ENCODE results near the gene MTR.

Gene MTR

GRCh38 chr1:236773919-236774318, 21.2 kb upstream of the MTR start:
- Histone ChIP-seq H2AFZ (ENCODE audit: low read depth, low read length) (no peak overlapping the region), H3K36me3 (ENCODE audit: control insufficient read depth in 1 of 2, insufficient read depth in 2 of 2, low read depth in 1 of 2, low read length in 2 of 2) (no peaks in the 10 kb centered on the region), H3K4me1 (ENCODE audit: control insufficient read depth, insufficient read depth, low read depth, low read length) (no peaks in the 10 kb centered on the region), H3K4me3 (ENCODE audit: insufficient read depth in 1 of 2, low read depth in 1 of 2, low read length in 2 of 2) (no peak overlapping the region), H3K9me3 (ENCODE audit: control insufficient read depth, low read length) (peaks cover 5% of the 10 kb centered on the region), H4K91ac (ENCODE audit: low read length) (no peak overlapping the region), H3K27ac (ENCODE audit: low read length, poor library complexity, severe bottlenecking) (no peak overlapping the region), H3K4ac (ENCODE audit: low read depth in 1 of 2, low read length in 2 of 2) (no peak overlapping the region), H3K79me1 (replicated peaks; ENCODE audit: low read length, poor library complexity, severe bottlenecking) (no peaks in the 10 kb centered on the region), H3K4me2 (ENCODE audit: low read length, poor library complexity, severe bottlenecking) (no peak overlapping the region), H2BK15ac (ENCODE audit: low read depth, poor library complexity, severe bottlenecking) (no peak overlapping the region), H2AK5ac (ENCODE audit: low read length, severe bottlenecking) (no peak overlapping the region), H4K8ac (ENCODE audit: low read length) (no peak overlapping the region), H3K18ac (ENCODE audit: low read depth in 1 of 2, low read length in 2 of 2) (no peak overlapping the region), H3K27me3 (ENCODE audit: control insufficient read depth in 1 of 2, insufficient read depth in 1 of 2, low read length in 2 of 2) (peaks cover 0 to 2% of the 10 kb centered on the region in 2 experiments), H2BK12ac (ENCODE audit: low read length in 2 of 2) (no peak overlapping the region), H2BK5ac (ENCODE audit: low read depth, low read length, poor library complexity, severe bottlenecking) (no peak overlapping the region), H3K23ac (ENCODE audit: low read length in 2 of 2) (no peak overlapping the region), H3K14ac (ENCODE audit: low read length in 2 of 2) (no peak overlapping the region), H2BK120ac (ENCODE audit: low read depth, low read length) (no peak overlapping the region), H3K9ac (ENCODE audit: low read length) (no peak overlapping the region)
- 86% methylated on average over 2 of the region's 3 CpGs for WGBS
- no peak for DNase-seq

GRCh38 chr1:236774926-236775325, 20.2 kb upstream of the MTR start:
- no peak overlapping the region for H3K18ac ChIP-seq (ENCODE audit: low read depth in 1 of 2, low read length in 2 of 2)
- no peak overlapping the region for H2BK120ac ChIP-seq (ENCODE audit: low read depth, low read length)
- no peak overlapping the region for H2BK12ac ChIP-seq (ENCODE audit: low read length in 2 of 2)
- H3K27me3 ChIP-seq (ENCODE audit: control insufficient read depth in 1 of 2, insufficient read depth in 1 of 2, low read length in 2 of 2) = no peaks in the 10 kb centered on the region
- no peak overlapping the region for H3K23ac ChIP-seq (ENCODE audit: low read length in 2 of 2)
- no peak overlapping the region for H3K14ac ChIP-seq (ENCODE audit: low read length in 2 of 2)
- no peak overlapping the region for H3K9ac ChIP-seq (ENCODE audit: low read length)
- no peak overlapping the region for H3K4ac ChIP-seq (ENCODE audit: low read depth in 1 of 2, low read length in 2 of 2)
- H2BK5ac ChIP-seq (ENCODE audit: low read depth, low read length, poor library complexity, severe bottlenecking) = no peak overlapping the region
- no peak overlapping the region for H2AK5ac ChIP-seq (ENCODE audit: low read length, severe bottlenecking)
- H4K91ac ChIP-seq (ENCODE audit: low read length) = no peak overlapping the region
- no peak overlapping the region for H2BK15ac ChIP-seq (ENCODE audit: low read depth, poor library complexity, severe bottlenecking)
- no peak overlapping the region for H3K4me3 ChIP-seq (ENCODE audit: insufficient read depth in 1 of 2, low read depth in 1 of 2, low read length in 2 of 2)
- no peaks in the 10 kb centered on the region for H3K4me1 ChIP-seq (ENCODE audit: control insufficient read depth, insufficient read depth, low read depth, low read length)
- no peak overlapping the region for H3K4me2 ChIP-seq (ENCODE audit: low read length, poor library complexity, severe bottlenecking)
- 50% methylated on average over 3 of the region's 3 CpGs for WGBS
- peak; percentile 22 for DNase-seq
- no peaks in the 10 kb centered on the region for H3K36me3 ChIP-seq (ENCODE audit: control insufficient read depth in 1 of 2, insufficient read depth in 2 of 2, low read depth in 1 of 2, low read length in 2 of 2)
- no peak overlapping the region for H2AFZ ChIP-seq (ENCODE audit: low read depth, low read length)
- H3K27ac ChIP-seq (ENCODE audit: low read length, poor library complexity, severe bottlenecking) = no peak overlapping the region
- H4K8ac ChIP-seq (ENCODE audit: low read length) = no peak overlapping the region
- no peaks in the 10 kb centered on the region for H3K79me1 ChIP-seq (replicated peaks; ENCODE audit: low read length, poor library complexity, severe bottlenecking)
- peaks cover 15% of the 10 kb centered on the region for H3K9me3 ChIP-seq (ENCODE audit: control insufficient read depth, low read length)

- no peaks in the 10 kb centered on the region for H3K36me3 ChIP-seq (ENCODE audit: control insufficient read depth in 1 of 2, insufficient read depth in 2 of 2, low read depth in 1 of 2, low read length in 2 of 2)
- H3K9ac ChIP-seq (ENCODE audit: low read length) = no peak overlapping the region
- no peak overlapping the region for H2BK5ac ChIP-seq (ENCODE audit: low read depth, low read length, poor library complexity, severe bottlenecking)
- peaks cover 21% of the 10 kb centered on the region for H3K9me3 ChIP-seq (ENCODE audit: control insufficient read depth, low read length)
- no peak overlapping the region for H2BK120ac ChIP-seq (ENCODE audit: low read depth, low read length)
- no peaks in the 10 kb centered on the region for H3K79me1 ChIP-seq (replicated peaks; ENCODE audit: low read length, poor library complexity, severe bottlenecking)
- no peak overlapping the region for H3K18ac ChIP-seq (ENCODE audit: low read depth in 1 of 2, low read length in 2 of 2)
- H3K27ac ChIP-seq (ENCODE audit: low read length, poor library complexity, severe bottlenecking) = no peak overlapping the region
- H2AFZ ChIP-seq (ENCODE audit: low read depth, low read length) = no peak overlapping the region
- no peak overlapping the region for H3K4ac ChIP-seq (ENCODE audit: low read depth in 1 of 2, low read length in 2 of 2)
- H3K4me2 ChIP-seq (ENCODE audit: low read length, poor library complexity, severe bottlenecking) = no peak overlapping the region
- no peak overlapping the region for H4K8ac ChIP-seq (ENCODE audit: low read length)
- no peaks in the 10 kb centered on the region for H3K4me1 ChIP-seq (ENCODE audit: control insufficient read depth, insufficient read depth, low read depth, low read length)
- H3K14ac ChIP-seq (ENCODE audit: low read length in 2 of 2) = no peak overlapping the region
- H2BK15ac ChIP-seq (ENCODE audit: low read depth, poor library complexity, severe bottlenecking) = no peak overlapping the region
- H3K23ac ChIP-seq (ENCODE audit: low read length in 2 of 2) = no peak overlapping the region
- H3K4me3 ChIP-seq (ENCODE audit: insufficient read depth in 1 of 2, low read depth in 1 of 2, low read length in 2 of 2) = no peak overlapping the region
- no peak for DNase-seq
- H4K91ac ChIP-seq (ENCODE audit: low read length) = no peak overlapping the region
- no peaks in the 10 kb centered on the region for H3K27me3 ChIP-seq (ENCODE audit: control insufficient read depth in 1 of 2, insufficient read depth in 1 of 2, low read length in 2 of 2)
- no peak overlapping the region for H2BK12ac ChIP-seq (ENCODE audit: low read length in 2 of 2)
- WGBS = 73% methylated on average over 2 of the region's 2 CpGs
- H2AK5ac ChIP-seq (ENCODE audit: low read length, severe bottlenecking) = no peak overlapping the region
Observed at GRCh38 chr1:236779312-236779711, 15.8 kb upstream of the MTR start.

- no peak overlapping the region for H4K8ac ChIP-seq (ENCODE audit: low read length)
- H3K23ac ChIP-seq (ENCODE audit: low read length in 2 of 2) = no peak overlapping the region
- no peak overlapping the region for H3K14ac ChIP-seq (ENCODE audit: low read length in 2 of 2)
- no peaks in the 10 kb centered on the region for H3K27me3 ChIP-seq (ENCODE audit: control insufficient read depth in 1 of 2, insufficient read depth in 1 of 2, low read length in 2 of 2)
- H3K27ac ChIP-seq (ENCODE audit: low read length, poor library complexity, severe bottlenecking) = no peak overlapping the region
- no peak overlapping the region for H4K91ac ChIP-seq (ENCODE audit: low read length)
- H2BK15ac ChIP-seq (ENCODE audit: low read depth, poor library complexity, severe bottlenecking) = no peak overlapping the region
- H3K9ac ChIP-seq (ENCODE audit: low read length) = no peak overlapping the region
- H3K4me2 ChIP-seq (ENCODE audit: low read length, poor library complexity, severe bottlenecking) = no peak overlapping the region
- no peak for DNase-seq
- H3K4ac ChIP-seq (ENCODE audit: low read depth in 1 of 2, low read length in 2 of 2) = no peak overlapping the region
- no peaks in the 10 kb centered on the region for H3K79me1 ChIP-seq (replicated peaks; ENCODE audit: low read length, poor library complexity, severe bottlenecking)
- H2AFZ ChIP-seq (ENCODE audit: low read depth, low read length) = no peak overlapping the region
- H3K36me3 ChIP-seq (ENCODE audit: control insufficient read depth in 1 of 2, insufficient read depth in 2 of 2, low read depth in 1 of 2, low read length in 2 of 2) = no peaks in the 10 kb centered on the region
- no peak overlapping the region for H2BK120ac ChIP-seq (ENCODE audit: low read depth, low read length)
- no peak overlapping the region for H2BK5ac ChIP-seq (ENCODE audit: low read depth, low read length, poor library complexity, severe bottlenecking)
- peaks cover 2% of the 10 kb centered on the region for H3K9me3 ChIP-seq (ENCODE audit: control insufficient read depth, low read length)
- H2BK12ac ChIP-seq (ENCODE audit: low read length in 2 of 2) = no peak overlapping the region
- no peak overlapping the region for H2AK5ac ChIP-seq (ENCODE audit: low read length, severe bottlenecking)
- H3K18ac ChIP-seq (ENCODE audit: low read depth in 1 of 2, low read length in 2 of 2) = no peak overlapping the region
- H3K4me3 ChIP-seq (ENCODE audit: insufficient read depth in 1 of 2, low read depth in 1 of 2, low read length in 2 of 2) = no peak overlapping the region
- H3K4me1 ChIP-seq (ENCODE audit: control insufficient read depth, insufficient read depth, low read depth, low read length) = no peaks in the 10 kb centered on the region
- 60% methylated on average over 2 of the region's 2 CpGs for WGBS
Observed at GRCh38 chr1:236785477-236785876, 9.6 kb upstream of the MTR start.

Data from mesenchymal stem cell (in vitro differentiated cells and primary cell).